ENCODE results near the gene HAUS8. TPM values are rescaled to one million over a fixed set of nuclear protein-coding genes. Genes with fewer than 3 reads are reported as not detected.

The HAUS8 gene
- total RNA-seq, 1 experiment from 2014 or later, result 66.4 TPM

DNA sequence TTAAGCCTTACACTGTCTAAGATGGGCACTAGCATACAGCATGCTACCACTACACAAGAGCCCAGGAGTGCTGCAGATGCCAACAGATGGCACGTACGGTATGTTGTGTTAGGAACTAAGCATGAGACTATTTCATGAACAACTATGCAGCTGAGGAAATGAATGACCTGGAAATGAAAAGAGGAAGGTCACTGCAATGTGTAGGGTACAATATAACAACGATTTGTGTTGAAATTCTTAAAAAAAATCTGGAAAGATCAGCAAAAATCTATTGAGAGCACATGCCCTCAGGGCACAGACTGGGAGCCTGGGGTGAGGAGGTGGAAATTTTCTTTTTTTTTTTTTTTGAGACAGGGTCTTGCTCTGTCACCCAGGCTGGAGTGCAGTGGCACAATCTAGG, 14.4 kb downstream of the HAUS8 start:
- Histone ChIP-seq H3K27ac (ENCODE audit: low read depth, low read length, poor library complexity, severe bottlenecking) (no peak overlapping the region), H3K4me3 (ENCODE audit: low read depth, low read length, poor library complexity, severe bottlenecking) (no peak overlapping the region), H3K9me3 (ENCODE audit: low read depth, low read length, poor library complexity, severe bottlenecking) (peaks cover 10% of the 10 kb centered on the region), H3K36me3 (ENCODE audit: insufficient read depth, low read length, poor library complexity, severe bottlenecking) (peaks cover 69% of the 10 kb centered on the region), H3K27me3 (replicated peaks; ENCODE audit: insufficient read depth, low read depth, low read length, poor library complexity) (no peaks in the 10 kb centered on the region), H3K4me1 (ENCODE audit: insufficient read depth, low read length, poor library complexity, severe bottlenecking) (no peaks in the 10 kb centered on the region)
- ChIA-PET POLR2A (ENCODE audit: low non-redundant PET) (no interaction called here), CTCF (no interaction called here)
- no TSS peak for BruUV-seq (replicated peaks)
- TF ChIP-seq EZH2 (IDR thresholded peaks at IDR 0.05; ENCODE audit: borderline replicate concordance, low read depth, low read length, poor library complexity, severe bottlenecking), result no peak
- TF ChIP-seq, protein P1, sequence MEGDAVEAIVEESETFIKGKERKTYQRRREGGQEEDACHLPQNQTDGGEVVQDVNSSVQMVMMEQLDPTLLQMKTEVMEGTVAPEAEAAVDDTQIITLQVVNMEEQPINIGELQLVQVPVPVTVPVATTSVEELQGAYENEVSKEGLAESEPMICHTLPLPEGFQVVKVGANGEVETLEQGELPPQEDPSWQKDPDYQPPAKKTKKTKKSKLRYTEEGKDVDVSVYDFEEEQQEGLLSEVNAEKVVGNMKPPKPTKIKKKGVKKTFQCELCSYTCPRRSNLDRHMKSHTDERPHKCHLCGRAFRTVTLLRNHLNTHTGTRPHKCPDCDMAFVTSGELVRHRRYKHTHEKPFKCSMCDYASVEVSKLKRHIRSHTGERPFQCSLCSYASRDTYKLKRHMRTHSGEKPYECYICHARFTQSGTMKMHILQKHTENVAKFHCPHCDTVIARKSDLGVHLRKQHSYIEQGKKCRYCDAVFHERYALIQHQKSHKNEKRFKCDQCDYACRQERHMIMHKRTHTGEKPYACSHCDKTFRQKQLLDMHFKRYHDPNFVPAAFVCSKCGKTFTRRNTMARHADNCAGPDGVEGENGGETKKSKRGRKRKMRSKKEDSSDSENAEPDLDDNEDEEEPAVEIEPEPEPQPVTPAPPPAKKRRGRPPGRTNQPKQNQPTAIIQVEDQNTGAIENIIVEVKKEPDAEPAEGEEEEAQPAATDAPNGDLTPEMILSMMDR (conservative IDR thresholded peaks at IDR 0.05; ENCODE audit: low read depth, low read length), result no peak
- no peak for DNase-seq (ENCODE audit: low spot score)
- intact Hi-C loops (cut with micrococcal nuclease; ENCODE audit: unreplicated experiment), result no loop called here

DNA sequence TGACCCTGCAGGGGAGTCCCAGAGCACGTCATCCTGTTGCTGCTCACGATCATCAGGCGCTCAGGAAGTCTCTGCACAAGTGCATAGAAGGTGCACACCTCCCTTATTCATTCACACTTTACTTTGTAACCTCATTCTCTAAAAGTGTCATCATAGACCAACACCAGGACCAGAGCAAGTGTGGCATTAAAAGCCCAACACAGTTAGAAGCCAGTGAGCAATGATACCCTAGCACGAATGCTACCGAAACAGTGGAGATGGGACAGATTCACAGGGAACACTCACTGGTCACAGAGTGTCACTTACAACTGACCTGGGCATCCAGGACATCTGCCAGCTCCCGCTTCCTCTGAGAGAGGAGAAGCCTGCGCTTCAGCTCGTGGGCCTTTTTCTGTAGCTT, 17.0 kb downstream of the HAUS8 start:
- Histone ChIP-seq H3K27me3 (replicated peaks; ENCODE audit: insufficient read depth, low read depth, low read length, poor library complexity) (no peaks in the 10 kb centered on the region), H3K27ac (ENCODE audit: low read depth, low read length, poor library complexity, severe bottlenecking) (no peak overlapping the region), H3K9me3 (ENCODE audit: low read depth, low read length, poor library complexity, severe bottlenecking) (peaks cover 10% of the 10 kb centered on the region), H3K4me1 (ENCODE audit: insufficient read depth, low read length, poor library complexity, severe bottlenecking) (no peaks in the 10 kb centered on the region), H3K36me3 (ENCODE audit: insufficient read depth, low read length, poor library complexity, severe bottlenecking) (peaks cover 58% of the 10 kb centered on the region), H3K4me3 (ENCODE audit: low read depth, low read length, poor library complexity, severe bottlenecking) (no peak overlapping the region)
- CTCF ChIA-PET, result no interaction called here
- TF ChIP-seq EZH2 (IDR thresholded peaks at IDR 0.05; ENCODE audit: borderline replicate concordance, low read depth, low read length, poor library complexity, severe bottlenecking), result no peak
- TF ChIP-seq, protein P1 (conservative IDR thresholded peaks at IDR 0.05; ENCODE audit: low read depth, low read length), result no peak
- intact Hi-C loops (cut with micrococcal nuclease; ENCODE audit: unreplicated experiment), result no loop called here
- DNase-seq (ENCODE audit: low spot score), result no peak
- no TSS peak for BruUV-seq (replicated peaks)
- POLR2A ChIA-PET (ENCODE audit: low non-redundant PET), result no interaction called here

DNA sequence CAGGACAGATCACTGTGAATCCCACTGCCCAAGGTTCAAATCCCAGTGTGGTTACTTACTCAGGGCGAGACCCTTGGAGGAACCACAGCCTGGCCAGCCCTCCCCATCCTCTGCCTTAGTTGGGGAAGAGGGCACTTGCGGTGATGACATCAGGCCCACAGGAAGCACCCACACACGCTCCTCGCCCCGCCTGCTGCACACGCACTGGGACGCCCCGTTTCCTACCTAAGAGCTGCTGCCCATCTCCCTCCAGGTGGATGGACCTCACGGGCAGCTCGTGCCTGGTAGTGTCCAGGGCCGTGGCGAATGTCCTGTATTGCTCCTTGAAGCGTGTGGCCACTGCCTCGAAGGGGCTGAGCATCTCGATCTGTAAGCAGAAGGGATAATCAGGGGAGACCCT, 19.6 kb downstream of the HAUS8 start:
- DNase-seq (ENCODE audit: low spot score), result no peak
- no TSS peak for BruUV-seq (replicated peaks)
- intact Hi-C loops (cut with micrococcal nuclease; ENCODE audit: unreplicated experiment), result no loop called here
- Histone ChIP-seq H3K4me1 (ENCODE audit: insufficient read depth, low read length, poor library complexity, severe bottlenecking) (no peaks in the 10 kb centered on the region), H3K27me3 (replicated peaks; ENCODE audit: insufficient read depth, low read depth, low read length, poor library complexity) (no peaks in the 10 kb centered on the region), H3K27ac (ENCODE audit: low read depth, low read length, poor library complexity, severe bottlenecking) (no peak overlapping the region), H3K4me3 (ENCODE audit: low read depth, low read length, poor library complexity, severe bottlenecking) (no peak overlapping the region), H3K9me3 (ENCODE audit: low read depth, low read length, poor library complexity, severe bottlenecking) (peaks cover 10% of the 10 kb centered on the region), H3K36me3 (ENCODE audit: insufficient read depth, low read length, poor library complexity, severe bottlenecking) (peaks cover 63% of the 10 kb centered on the region)
- ChIA-PET POLR2A (ENCODE audit: low non-redundant PET) (no interaction called here), CTCF (interaction anchor here (0.6 kb wide), 1 partner anchor 132 kb away, joined by 3 read pairs; no protein-coding TSS in a partner anchor)
- no peak for TF ChIP-seq EZH2 (IDR thresholded peaks at IDR 0.05; ENCODE audit: borderline replicate concordance, low read depth, low read length, poor library complexity, severe bottlenecking)
- TF ChIP-seq, protein P1 (conservative IDR thresholded peaks at IDR 0.05; ENCODE audit: low read depth, low read length), result no peak

All from A673 (cell line).